Raji (cell line): ENCODE data around the gene ID1.

Experiments used
- POLR2A ChIP-seq: IDR thresholded peaks from 2 replicates; pipeline ENCODE4 v1.6.1; 2011; ENCODE audit warnings: low read depth, low read length, control low read depth; ENCODE audit not compliant: insufficient read depth

The ID1 gene, protein sequence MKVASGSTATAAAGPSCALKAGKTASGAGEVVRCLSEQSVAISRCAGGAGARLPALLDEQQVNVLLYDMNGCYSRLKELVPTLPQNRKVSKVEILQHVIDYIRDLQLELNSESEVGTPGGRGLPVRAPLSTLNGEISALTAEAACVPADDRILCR

DNA sequence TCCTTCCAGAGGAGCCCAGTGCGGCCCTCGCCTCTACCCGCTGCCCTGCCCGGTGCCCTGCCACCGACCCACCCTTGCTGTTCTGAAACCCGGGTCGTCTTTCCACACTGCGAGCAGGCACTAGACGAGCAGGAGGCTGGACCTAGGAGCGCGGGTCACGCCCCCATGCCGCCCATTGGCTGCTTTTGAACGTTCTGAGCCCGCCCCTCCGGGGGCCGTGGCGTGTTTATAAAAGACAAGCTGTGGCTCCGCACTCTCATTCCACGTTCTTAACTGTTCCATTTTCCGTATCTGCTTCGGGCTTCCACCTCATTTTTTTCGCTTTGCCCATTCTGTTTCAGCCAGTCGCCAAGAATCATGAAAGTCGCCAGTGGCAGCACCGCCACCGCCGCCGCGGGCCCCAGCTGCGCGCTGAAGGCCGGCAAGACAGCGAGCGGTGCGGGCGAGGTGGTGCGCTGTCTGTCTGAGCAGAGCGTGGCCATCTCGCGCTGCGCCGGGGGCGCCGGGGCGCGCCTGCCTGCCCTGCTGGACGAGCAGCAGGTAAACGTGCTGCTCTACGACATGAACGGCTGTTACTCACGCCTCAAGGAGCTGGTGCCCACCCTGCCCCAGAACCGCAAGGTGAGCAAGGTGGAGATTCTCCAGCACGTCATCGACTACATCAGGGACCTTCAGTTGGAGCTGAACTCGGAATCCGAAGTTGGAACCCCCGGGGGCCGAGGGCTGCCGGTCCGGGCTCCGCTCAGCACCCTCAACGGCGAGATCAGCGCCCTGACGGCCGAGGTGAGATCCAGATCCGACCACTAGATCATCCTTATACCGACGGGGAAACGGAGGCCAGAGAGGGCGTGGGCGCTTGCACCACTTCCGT, at the start of gene ID1:
TSS of gene ID1 (plus strand) at position 259 of the 871 bp plus-strand sequence. CDS start at position 358, 99 bp downstream.
- TF ChIP-seq POLR2A = peak; percentile 21; the same call in 1 of the 2 replicates

DNA sequence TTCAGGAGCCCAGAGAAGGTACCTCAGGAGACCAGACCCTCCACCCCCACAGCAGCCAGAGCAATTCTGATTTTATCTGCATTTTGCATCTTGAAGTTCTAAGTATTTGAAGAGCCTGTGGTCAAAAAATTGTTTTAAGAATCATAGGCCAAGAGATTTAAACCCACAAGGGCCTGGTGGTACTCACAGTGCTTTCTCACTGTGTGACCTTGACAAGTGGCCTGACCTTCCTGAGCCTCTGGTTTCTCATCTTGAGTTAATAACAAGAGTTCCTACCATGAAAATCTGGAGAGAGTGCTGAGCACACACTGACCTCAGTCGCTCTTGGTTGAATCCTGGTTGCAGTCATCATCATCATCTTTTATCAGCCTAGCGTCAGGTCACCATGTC, 45.4 kb upstream of the ID1 start:
- no peak for TF ChIP-seq POLR2A

DNA sequence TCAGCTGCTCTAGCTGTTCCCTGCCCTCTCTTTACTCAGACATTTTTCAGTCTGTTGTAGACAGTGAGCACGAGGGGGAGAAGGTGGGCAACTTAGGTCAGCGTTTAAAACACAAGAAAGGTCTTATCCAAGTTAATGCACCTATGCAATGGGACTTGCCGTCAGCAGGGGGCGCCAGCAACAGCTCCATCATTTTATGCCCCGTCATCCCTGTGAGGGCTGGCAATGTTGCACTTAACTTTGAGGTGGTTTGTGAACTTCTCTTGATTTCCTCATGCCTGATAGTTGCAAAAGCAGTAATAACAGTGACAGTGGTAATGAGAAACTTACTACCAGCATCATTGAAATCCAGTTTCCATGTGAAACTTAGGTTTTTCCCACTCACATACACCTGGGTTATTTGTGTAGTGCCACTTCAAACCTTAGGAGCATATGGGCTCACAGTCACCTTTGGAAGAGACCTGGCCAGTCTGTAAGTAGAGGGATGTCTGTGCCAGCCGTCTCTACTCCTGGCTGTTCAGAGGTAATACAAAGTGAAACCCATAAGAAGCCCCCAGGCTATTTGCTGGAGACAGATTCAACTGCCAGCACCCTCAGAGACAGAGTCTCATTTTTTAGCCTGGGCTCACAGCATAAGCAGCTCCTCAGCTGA, 44.9 kb upstream of the ID1 start:
- no peak for TF ChIP-seq POLR2A

DNA sequence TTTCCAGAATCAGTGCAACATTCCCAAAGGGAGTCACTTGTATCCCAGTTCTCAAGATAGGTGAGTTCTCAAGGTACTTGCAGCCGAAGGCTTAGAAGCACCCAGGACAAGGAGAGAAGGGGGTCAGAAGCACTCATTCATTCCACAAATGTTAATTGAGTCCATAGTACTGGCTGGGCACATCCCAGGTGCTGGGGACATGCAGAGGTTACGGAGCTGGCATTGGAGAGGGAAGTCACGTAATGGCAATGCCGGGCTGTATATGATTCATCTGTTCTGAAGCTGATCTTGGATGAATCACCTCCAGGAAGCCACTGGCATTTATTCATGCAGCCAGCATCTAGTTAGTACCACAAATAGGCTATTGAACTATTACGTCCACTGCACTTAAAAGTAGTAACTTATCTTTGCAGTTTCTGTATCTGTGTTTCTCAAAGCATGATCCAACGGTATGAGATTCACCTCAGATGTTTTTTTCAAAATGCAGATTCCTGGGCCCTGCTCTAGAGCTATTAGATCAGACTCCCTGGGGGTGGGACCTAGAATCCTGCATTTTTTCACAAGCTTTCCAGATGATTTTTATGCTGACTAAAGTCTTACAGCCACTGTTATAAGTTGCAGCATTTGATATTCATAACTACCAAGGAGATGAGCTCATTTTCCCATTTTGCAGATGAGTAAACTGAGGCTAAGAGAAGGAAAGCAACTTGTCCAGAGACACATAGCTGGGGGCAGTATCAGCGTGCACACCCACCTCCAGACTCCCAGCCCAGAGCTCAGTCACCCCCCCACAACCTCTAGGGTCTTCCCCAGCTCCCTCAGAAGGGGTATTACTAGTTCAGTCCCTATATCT, 44.1 kb upstream of the ID1 start:
- no peak for TF ChIP-seq POLR2A

DNA sequence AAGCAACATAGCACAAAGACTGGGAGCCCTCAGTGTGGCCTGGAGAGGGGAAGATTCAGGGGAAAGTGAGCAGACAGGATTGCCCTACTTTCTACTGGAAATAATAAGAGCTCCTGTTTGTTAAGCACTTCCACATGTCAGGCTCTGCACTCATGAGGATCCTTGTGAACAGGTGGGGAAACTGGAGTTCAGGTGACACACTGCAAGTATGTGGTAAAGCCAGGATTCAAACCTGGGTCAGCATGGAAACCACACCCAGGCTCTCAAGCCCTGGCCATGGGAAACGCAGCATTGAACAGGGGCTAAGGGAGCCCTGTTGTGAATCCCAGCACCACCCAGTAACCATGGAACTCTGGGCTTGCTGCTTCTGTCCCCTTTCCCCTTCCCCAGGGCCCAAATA, 42.8 kb upstream of the ID1 start:
- TF ChIP-seq POLR2A = no peak

DNA sequence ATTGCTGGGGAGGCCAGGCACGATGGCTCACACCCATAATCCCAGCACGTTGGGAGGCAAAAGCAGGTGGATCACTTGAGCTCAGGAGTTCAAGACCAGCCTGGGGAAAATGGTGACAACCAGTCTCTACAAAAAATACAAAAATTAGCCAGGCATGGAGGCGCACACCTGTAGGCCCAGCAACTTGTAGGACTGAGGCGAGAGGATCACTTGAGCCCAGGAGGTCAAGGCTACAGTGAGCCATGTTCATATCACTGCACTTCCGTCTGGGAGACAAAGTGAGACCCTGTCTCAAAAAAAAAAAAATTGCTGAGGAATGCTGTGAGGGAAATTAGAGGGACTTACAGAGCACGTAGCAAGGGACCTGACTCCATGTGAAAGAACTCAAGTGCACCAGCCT, 40.8 kb upstream of the ID1 start:
- TF ChIP-seq POLR2A = no peak

DNA sequence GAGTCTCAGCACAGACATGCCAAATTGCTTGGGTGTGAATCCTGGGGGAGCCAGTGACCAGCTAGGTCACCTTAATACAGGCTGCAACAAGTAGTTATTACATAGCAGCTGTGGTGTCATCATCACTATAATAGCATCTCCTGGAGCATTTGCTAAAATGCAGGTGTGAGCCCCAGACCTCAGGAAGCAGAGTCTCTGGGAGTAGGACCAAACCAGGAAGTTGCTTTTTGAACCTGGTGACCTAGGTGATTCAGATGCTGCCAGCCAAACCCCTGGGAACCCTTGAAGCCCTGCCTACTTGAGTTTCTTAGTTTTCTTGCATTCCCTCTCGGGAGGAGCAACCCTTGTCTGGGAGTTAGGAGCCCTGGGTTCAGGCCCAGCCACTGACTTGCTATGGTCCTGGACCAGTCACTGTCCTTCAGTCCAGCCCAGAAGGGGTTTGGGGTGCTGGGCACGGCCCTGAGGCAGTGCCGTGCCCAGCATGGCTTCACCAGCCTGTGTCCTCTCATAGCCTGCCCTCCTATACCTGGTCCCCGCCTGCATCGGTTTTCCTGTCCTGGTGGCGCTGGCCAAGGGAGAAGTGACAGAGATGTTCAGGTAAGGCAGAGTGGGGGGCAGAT, 39.3 kb upstream of the ID1 start:
- no peak for TF ChIP-seq POLR2A

DNA sequence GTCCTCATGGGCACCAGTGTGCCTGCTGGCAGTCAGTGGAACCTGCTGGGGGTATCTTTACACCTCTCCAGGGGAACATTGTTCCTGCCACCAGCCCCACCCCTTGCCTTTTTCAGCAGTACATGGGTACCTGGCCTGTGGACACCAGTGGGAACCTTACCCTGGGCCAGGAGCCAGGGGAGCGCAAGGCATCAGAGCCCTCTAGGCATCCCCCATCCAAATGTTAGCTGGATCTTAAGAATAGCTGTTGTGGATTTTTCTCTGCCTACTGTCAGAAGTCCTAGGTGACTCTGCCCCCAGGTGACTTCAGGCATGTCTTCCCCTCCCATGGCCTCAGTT, 38.8 kb upstream of the ID1 start:
- no peak for TF ChIP-seq POLR2A

DNA sequence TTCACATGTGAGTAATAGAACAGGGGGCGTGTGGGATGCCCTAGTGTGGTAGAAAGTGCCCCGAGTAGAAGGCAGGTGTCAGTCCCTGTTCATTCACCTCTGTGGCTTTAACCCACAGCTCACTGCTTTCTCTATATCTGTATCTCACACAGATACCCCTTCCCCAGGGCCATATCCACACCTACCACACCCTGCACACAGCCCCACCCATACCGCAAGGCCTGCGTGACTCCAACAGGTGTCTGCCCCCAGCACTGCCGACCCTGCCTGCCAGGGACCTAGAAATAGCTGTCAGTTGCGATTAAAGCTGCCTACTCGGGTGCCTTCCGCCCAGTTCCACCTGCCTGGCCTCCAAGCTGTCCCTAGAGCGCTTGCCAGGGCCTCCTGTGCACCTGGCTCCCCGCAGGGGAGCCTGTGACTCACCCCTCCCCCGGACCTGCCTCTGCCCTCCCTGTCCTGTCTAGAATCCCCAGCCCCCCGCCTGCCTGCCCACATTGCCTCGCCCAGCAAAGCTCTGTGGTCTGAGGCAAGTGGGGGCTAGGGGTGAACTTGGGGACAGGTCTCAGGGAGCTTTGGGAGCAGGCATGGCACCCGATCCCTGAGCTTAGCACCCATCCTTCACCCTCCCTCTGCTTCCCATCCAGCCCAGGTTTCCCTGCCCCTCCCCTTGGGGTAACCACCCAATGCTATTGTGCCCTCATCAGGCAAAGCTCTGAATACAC, 38.3 kb upstream of the ID1 start:
- no peak for TF ChIP-seq POLR2A

DNA sequence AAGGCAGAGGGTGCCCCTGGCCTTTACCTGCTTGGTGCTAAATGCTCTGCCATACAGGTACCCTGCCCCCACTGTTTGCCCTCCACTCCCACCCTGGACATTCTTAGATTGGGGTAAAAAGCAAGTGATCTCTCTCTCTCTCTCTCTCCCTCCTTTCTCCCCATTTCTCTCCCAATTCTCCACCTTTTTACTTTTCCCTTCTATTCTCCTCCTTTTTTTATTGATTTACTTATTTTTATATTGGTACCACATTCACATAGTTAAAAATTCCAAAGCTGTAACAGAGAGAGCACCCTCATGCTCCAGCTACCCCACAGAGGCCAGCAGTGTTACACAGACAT, 37.7 kb upstream of the ID1 start:
- no peak for TF ChIP-seq POLR2A

DNA sequence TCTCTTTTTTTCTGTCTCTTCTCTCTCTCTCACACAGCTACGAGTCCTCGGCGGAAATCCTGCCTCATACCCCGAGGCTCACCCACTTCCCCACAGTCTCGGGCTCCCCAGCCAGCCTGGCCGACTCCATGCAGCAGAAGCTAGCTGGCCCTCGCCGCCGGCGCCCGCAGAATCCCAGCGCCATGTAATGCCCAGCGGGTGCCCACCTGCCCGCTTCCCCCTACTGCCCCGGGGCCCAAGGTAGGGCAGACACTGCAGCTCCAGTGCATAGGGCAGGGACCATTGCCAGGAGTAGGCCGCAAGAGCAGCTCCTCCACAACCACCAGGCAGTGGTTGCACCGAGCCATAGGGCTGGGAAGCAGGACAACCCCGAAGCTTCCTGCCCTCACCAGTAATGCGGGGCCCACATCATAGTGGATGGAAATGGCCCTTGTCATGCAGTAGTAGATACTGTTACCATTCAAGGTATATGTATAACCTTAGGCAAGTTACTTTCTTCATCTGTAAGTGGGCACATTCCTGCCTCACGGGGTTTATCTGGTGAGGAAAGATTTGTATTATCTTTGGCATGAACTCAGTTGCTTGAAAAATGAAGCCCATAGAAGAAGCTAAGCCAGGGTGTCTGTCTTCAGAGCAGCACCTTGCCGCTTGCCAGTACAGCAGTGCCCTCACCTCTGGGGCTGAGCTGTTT, 36.9 kb upstream of the ID1 start:
- TF ChIP-seq POLR2A = no peak

DNA sequence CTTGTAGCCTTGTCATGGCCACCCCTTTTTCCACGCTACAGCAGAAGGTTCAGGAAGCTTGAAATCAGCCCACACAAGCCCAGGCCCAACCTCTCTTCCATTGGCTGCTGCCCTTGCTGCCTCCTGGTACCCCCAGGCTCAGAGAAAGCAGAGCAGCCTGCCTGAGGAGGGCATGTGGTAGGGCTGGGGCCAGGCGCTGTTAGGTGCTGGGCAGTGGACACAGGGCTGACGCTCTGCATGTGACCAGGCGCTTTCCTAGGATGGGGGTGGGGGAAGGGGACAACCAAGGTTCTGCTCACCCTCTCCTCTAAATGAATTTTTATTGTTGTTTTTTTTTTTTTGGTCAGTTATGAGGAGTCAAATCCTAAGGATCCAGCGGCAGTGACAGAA, 36.3 kb upstream of the ID1 start:
- no peak for TF ChIP-seq POLR2A

DNA sequence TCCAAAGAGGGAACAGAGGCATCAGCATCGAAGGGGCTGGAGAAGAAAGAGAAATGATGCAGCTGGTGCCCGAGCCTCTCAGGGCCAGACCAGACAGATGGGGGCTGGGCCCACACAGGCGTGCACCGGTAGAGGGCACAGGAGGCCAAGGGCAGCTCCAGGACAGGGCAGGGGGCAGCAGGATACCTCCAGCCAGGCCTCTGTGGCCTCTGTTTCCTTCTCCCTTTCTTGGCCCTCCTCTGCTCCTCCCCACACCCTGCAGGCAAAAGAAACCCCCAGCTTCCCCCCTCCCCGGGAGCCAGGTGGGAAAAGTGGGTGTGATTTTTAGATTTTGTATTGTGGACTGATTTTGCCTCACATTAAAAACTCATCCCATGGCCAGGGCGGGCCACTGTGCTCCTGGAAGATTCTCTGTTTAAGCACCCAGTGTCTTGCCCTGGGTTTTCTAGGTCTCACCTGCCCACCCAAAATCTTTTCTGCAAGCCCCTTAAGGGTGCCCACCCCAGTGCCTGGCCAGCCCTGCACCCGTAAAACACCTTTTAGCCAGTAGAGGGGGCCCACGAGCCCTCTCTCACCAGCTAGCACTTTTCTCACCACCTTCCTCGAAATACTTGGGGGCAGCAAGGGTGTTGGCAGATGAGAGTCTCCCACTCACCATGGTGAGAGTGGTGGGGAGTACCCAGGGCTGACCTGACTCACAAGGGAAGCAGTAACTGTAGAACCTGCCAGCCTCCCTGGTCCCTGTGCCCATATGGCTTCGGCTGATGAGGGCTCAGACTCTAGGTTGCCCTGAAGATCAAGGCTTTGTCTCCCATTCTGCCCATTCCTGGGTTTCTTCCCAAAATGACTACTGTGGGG, 35.7 kb upstream of the ID1 start:
- no peak for TF ChIP-seq POLR2A

DNA sequence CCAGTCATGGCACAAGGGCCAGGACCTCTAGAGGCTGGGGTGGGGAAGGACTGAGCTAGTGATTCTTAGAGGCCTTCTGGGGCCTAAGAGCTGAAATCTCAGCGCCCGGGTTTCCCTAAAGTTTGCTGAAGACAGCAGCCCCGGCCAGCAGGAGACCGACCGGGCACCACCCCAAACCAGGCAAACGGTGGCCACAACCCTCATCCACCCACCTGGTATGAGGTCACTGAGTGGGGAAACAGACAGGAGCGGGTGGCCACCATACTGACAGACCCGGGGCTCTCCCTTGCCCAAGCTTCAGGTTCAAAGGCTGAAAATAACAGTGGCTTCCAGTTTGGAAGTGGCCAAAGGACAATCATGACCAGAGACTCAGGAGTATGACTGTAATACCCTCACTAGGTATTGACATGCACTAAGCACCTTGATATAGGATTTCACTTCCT, 35.0 kb upstream of the ID1 start:
- TF ChIP-seq POLR2A = no peak
